ENCODE results near the gene MICAL2. TPM values are rescaled to one million over a fixed set of nuclear protein-coding genes. Genes with fewer than 3 reads are reported as not detected.

Gene MICAL2
- total RNA-seq, 4 donors from 2014 or later, result 24.7 to 53.7 (median 37.0) TPM

- Histone ChIP-seq H3K4me1 (peaks cover 0 to 4% of the 10 kb centered on the region in 2 donors), H3K27ac (no peak overlapping the region), H3K27me3 (no peaks in the 10 kb centered on the region), H3K9me3 (no peaks in the 10 kb centered on the region), H3K36me3 (peaks cover 0 to 45% of the 10 kb centered on the region in 2 donors), H3K4me3 (no peak overlapping the region)
- intact Hi-C loops (cut with DNase I; ENCODE audit: low total_unique reads), result no loop called here
- ATAC-seq (no peak), DNase-seq (no peak)
- TF ChIP-seq CTCF (IDR thresholded peaks at IDR 0.05 in 4 of 5, conservative IDR thresholded peaks at IDR 0.05 in 1 of 5) (no peak), POLR2A (IDR thresholded peaks at IDR 0.05) (no peak)
- in situ Hi-C loops (cut with MboI; ENCODE audit: low sequenced_read_pairs in 4 of 4), result loop anchor here in 2 of 4 donors (25.0 kb wide), 1 partner anchor 448 kb away; no protein-coding TSS in a partner anchor
These were observed 149.6 kb downstream of the MICAL2 start for GRCh38 chr11:12259956-12260355.

- H3K36me3 ChIP-seq, result peaks cover 0 to 45% of the 10 kb centered on the region in 2 donors
- no peaks in the 10 kb centered on the region for H3K9me3 ChIP-seq
- ATAC-seq, result no peak
- in situ Hi-C loops (cut with MboI; ENCODE audit: low sequenced_read_pairs in 4 of 4), result loop anchor here in 2 of 4 donors (25.0 kb wide), 1 partner anchor 449 kb away; no protein-coding TSS in a partner anchor
- no peaks in the 10 kb centered on the region for H3K27me3 ChIP-seq
- no peak for TF ChIP-seq POLR2A (IDR thresholded peaks at IDR 0.05)
- TF ChIP-seq CTCF (IDR thresholded peaks at IDR 0.05 in 4 of 5, conservative IDR thresholded peaks at IDR 0.05 in 1 of 5), result no peak
- no peak overlapping the region for H3K4me3 ChIP-seq
- no peak for DNase-seq
- H3K27ac ChIP-seq, result no peak overlapping the region
- intact Hi-C loops (cut with DNase I; ENCODE audit: low total_unique reads), result no loop called here
- peaks cover 0 to 4% of the 10 kb centered on the region in 2 donors for H3K4me1 ChIP-seq
These were observed 150.5 kb downstream of the MICAL2 start for GRCh38 chr11:12260731-12261521.

DNA sequence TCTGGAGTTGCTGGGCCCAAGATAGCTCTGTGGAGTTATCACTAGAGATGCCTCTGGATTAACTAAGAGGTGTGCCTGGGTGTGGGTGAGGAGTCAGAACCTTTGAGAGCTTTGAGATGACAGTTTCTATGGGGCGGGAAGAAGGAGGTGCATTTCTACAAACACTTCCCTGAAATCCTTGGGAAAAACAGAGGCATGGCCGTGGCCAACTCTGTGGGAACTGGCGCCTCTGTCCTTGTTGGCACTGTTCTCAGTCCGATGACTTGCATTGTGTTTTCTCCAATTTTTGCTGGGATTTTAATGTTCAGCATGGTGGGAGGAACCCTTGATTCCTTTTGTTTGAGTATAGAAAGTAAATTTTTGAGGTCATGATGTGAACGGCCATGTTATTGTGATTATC lies 151.2 kb downstream of the MICAL2 start:
- no peak overlapping the region for H3K4me3 ChIP-seq
- ATAC-seq (no peak), DNase-seq (no peak)
- H3K27ac ChIP-seq, result no peak overlapping the region
- intact Hi-C loops (cut with DNase I; ENCODE audit: low total_unique reads) (no loop called here), in situ Hi-C loops (cut with MboI; ENCODE audit: low sequenced_read_pairs in 4 of 4) (loop anchor here in 2 of 4 donors (25.0 kb wide), 1 partner anchor 449 kb away; no protein-coding TSS in a partner anchor)
- H3K36me3 ChIP-seq, result peaks cover 0 to 41% of the 10 kb centered on the region in 2 donors
- no peaks in the 10 kb centered on the region for H3K9me3 ChIP-seq
- TF ChIP-seq POLR2A (IDR thresholded peaks at IDR 0.05) (no peak), CTCF (IDR thresholded peaks at IDR 0.05 in 4 of 5, conservative IDR thresholded peaks at IDR 0.05 in 1 of 5) (no peak)
- H3K27me3 ChIP-seq, result no peaks in the 10 kb centered on the region
- peaks cover 0 to 4% of the 10 kb centered on the region in 2 donors for H3K4me1 ChIP-seq

DNA sequence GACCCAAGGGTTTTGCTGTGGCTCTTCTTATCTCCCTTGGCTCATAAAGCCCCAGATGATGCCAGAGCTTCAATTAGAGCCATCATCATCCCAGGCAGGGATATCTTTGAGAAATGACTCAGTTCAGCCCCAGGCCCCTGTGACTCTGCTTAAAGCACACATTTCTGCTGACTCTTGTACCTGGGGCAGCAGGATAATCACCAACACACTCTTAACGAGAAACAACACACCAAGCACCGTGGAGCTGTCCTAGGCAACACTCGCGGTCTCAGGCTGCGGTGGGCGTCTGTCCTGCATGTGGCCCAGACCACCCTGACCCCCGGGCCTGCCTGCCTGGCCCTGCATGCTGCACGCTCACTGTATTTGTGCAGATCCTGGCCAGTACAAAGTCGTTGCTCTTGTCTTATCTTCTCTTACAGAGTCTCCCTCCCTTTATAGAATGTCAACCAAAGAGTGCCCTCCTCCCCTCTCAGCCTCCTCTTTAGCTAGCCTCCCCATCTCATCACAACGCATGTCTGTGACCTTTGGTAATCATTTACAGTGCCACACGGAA lies 152.8 kb downstream of the MICAL2 start:
- Histone ChIP-seq H3K27me3 (no peaks in the 10 kb centered on the region), H3K27ac (no peak overlapping the region), H3K4me3 (no peak overlapping the region), H3K9me3 (no peaks in the 10 kb centered on the region), H3K4me1 (peaks cover 0 to 4% of the 10 kb centered on the region in 2 donors), H3K36me3 (peaks cover 0 to 32% of the 10 kb centered on the region in 2 donors)
- in situ Hi-C loops (cut with MboI; ENCODE audit: low sequenced_read_pairs in 4 of 4) (loop anchor here in 2 of 4 donors (25.0 kb wide), 1 partner anchor 451 kb away; no protein-coding TSS in a partner anchor), intact Hi-C loops (cut with DNase I; ENCODE audit: low total_unique reads) (no loop called here)
- ATAC-seq (peak; percentile 23 to 56), DNase-seq (no peak)
- TF ChIP-seq POLR2A (IDR thresholded peaks at IDR 0.05) (no peak), CTCF (IDR thresholded peaks at IDR 0.05 in 4 of 5, conservative IDR thresholded peaks at IDR 0.05 in 1 of 5) (no peak)

Data from gastrocnemius medialis (tissue), 4 donors.